MM.1S (cell line): Measurements from ENCODE around the gene CYP4F2.

Experiments
- DNase-seq: peaks from one replicate; pipeline ENCODE4 v3.0.0-alpha.2; 2015
- H2AFZ ChIP-seq: fragments of 300-600 bp; sonication (generic); 2 replicates; pipeline ENCODE4 v1.6.0; 2016; ENCODE audit warnings: antibody characterized with exemption, low read length
- H3F3A ChIP-seq: fragments of 300-600 bp; sonication (generic); 2 replicates; pipeline ENCODE4 v1.6.1; 2016; ENCODE audit warnings: mild to moderate bottlenecking, antibody characterized with exemption, low read length, moderate library complexity, mixed read lengths; ENCODE audit not compliant: insufficient read depth
- H3K27ac ChIP-seq: fragments of 300-600 bp; sonication (generic); 2 replicates; pipeline ENCODE4 v1.5.1; 2016; ENCODE audit warnings: mild to moderate bottlenecking, low read length
- H3K27me3 ChIP-seq: fragments of 300-600 bp; sonication (generic); replicated peaks from 2 replicates; pipeline ENCODE4 v1.6.0; 2016; ENCODE audit warnings: low read length; ENCODE audit not compliant: insufficient read depth
- H3K36me3 ChIP-seq: fragments of 300-600 bp; sonication (generic); replicated peaks from 2 replicates; pipeline ENCODE4 v1.6.1; 2016; ENCODE audit warnings: mild to moderate bottlenecking, low read length, mixed read lengths; ENCODE audit not compliant: insufficient read depth
- H3K4me1 ChIP-seq: fragments of 300-600 bp; sonication (generic); 2 replicates; pipeline ENCODE4 v1.6.1; 2016; ENCODE audit warnings: low read length, mixed read lengths
- H3K4me2 ChIP-seq: fragments of 300-600 bp; sonication (generic); 2 replicates; pipeline ENCODE4 v1.6.0; 2016; ENCODE audit warnings: low read depth, low read length
- H3K4me3 ChIP-seq: fragments of 300-600 bp; sonication (generic); 2 replicates; pipeline ENCODE4 v1.5.1; 2016; ENCODE audit warnings: low read length, mixed read lengths
- H3K79me2 ChIP-seq: fragments of 300-600 bp; sonication (generic); 2 replicates; pipeline ENCODE4 v1.6.1; 2016; ENCODE audit warnings: mixed run types, low read length, mixed read lengths
- H3K9ac ChIP-seq: fragments of 300-600 bp; sonication (generic); 2 replicates; pipeline ENCODE4 v1.6.1; 2016; ENCODE audit warnings: low read length, mixed read lengths
- H3K9me2 ChIP-seq: fragments of 300-600 bp; sonication (generic); replicated peaks from 2 replicates; pipeline ENCODE4 v1.6.1; 2016; ENCODE audit warnings: mild to moderate bottlenecking, low read length, mixed read lengths; ENCODE audit not compliant: insufficient read depth
- H3K9me3 ChIP-seq: fragments of 300-600 bp; sonication (generic); replicated peaks from 2 replicates; pipeline ENCODE4 v1.6.1; 2016; ENCODE audit warnings: mild to moderate bottlenecking, low read length, mixed read lengths; ENCODE audit not compliant: insufficient read depth
- H4K20me1 ChIP-seq: fragments of 300-600 bp; sonication (generic); 2 replicates; pipeline ENCODE4 v1.6.1; 2016; ENCODE audit warnings: mild to moderate bottlenecking, low read length, moderate library complexity, mixed read lengths; ENCODE audit not compliant: insufficient read depth
- CTCF ChIP-seq: fragments of 300-600 bp; sonication (generic); IDR thresholded peaks from 2 replicates; pipeline ENCODE4 v1.5.1; 2016; ENCODE audit warnings: antibody characterized with exemption, low read length, mixed read lengths
- EZH2 ChIP-seq: fragments of 300-600 bp; sonication (generic); optimal IDR thresholded peaks from 2 replicates; pipeline ENCODE3; 2017; ENCODE audit warnings: low read depth, mild to moderate bottlenecking, antibody characterized with exemption, low read length, mixed read lengths
- EZH2phosphoT487 ChIP-seq: fragments of 300-600 bp; sonication (generic); IDR thresholded peaks from 2 replicates; pipeline ENCODE4 v1.6.1; 2018; ENCODE audit warnings: antibody characterized with exemption, low read length

Gene CYP4F2

GRCh38 chr19:15869109-15869555 is 28.7 kb downstream of the CYP4F2 start:
- no peak for TF ChIP-seq EZH2
- peak; percentile 46 for TF ChIP-seq CTCF
- Histone ChIP-seq H3K36me3 (no peaks in the 10 kb centered on the region), H3K4me3 (no peak overlapping the region), H3K79me2 (no peaks in the 10 kb centered on the region), H3K27me3 (peaks cover 89% of the 10 kb centered on the region), H3K27ac (no peak overlapping the region), H3K9me2 (no peaks in the 10 kb centered on the region), H2AFZ (no peak overlapping the region), H3F3A (no peaks in the 10 kb centered on the region), H3K4me1 (no peaks in the 10 kb centered on the region), H4K20me1 (no peaks in the 10 kb centered on the region), H3K9me3 (no peaks in the 10 kb centered on the region), H3K4me2 (no peak overlapping the region), H3K9ac (no peak overlapping the region)
- DNase-seq, result no peak

GRCh38 chr19:15866636-15867035 is 31.2 kb downstream of the CYP4F2 start:
- Histone ChIP-seq H3K4me2 (no peak overlapping the region), H3K4me1 (no peaks in the 10 kb centered on the region), H3K36me3 (no peaks in the 10 kb centered on the region), H3K9ac (no peak overlapping the region), H3F3A (no peaks in the 10 kb centered on the region), H3K9me2 (no peaks in the 10 kb centered on the region), H4K20me1 (no peaks in the 10 kb centered on the region), H3K27me3 (peaks cover 84% of the 10 kb centered on the region), H3K79me2 (no peaks in the 10 kb centered on the region), H3K9me3 (no peaks in the 10 kb centered on the region), H2AFZ (no peak overlapping the region), H3K4me3 (no peak overlapping the region), H3K27ac (no peak overlapping the region)
- no peak for DNase-seq
- no peak for TF ChIP-seq CTCF
- TF ChIP-seq EZH2phosphoT487, result no peak
- no peak for TF ChIP-seq EZH2

GRCh38 chr19:15864824-15865223 is 33.0 kb downstream of the CYP4F2 start:
- DNase-seq, result no peak
- Histone ChIP-seq H3K27ac (no peak overlapping the region), H3K4me3 (no peak overlapping the region), H2AFZ (no peak overlapping the region), H3K27me3 (peaks cover 78% of the 10 kb centered on the region), H4K20me1 (no peaks in the 10 kb centered on the region), H3K9ac (no peak overlapping the region), H3F3A (no peaks in the 10 kb centered on the region), H3K4me2 (no peak overlapping the region), H3K79me2 (no peaks in the 10 kb centered on the region), H3K36me3 (no peaks in the 10 kb centered on the region), H3K4me1 (no peaks in the 10 kb centered on the region), H3K9me2 (no peaks in the 10 kb centered on the region), H3K9me3 (no peaks in the 10 kb centered on the region)
- TF ChIP-seq EZH2 (no peak), CTCF (no peak), EZH2phosphoT487 (no peak)
